ENCODE data around the gene RPRD1B.

GRCh38 chr20:38092915-38093314 is 59.4 kb downstream of the RPRD1B start:
- TF ChIP-seq CTCF (conservative IDR thresholded peaks at IDR 0.05) (no peak), EZH2 (IDR thresholded peaks at IDR 0.05; ENCODE audit: low read depth) (no peak)

Measured in PC-9 (cell line).